Hypothalamus (tissue), 51 donors: Measurements from ENCODE around the gene TFAM.

Experiments used
- DNase-seq, 51 donors: peaks; one replicate each; lab custom pipeline; 2025; lab: John Stamatoyannopoulos, UW

TFAM gene

DNA sequence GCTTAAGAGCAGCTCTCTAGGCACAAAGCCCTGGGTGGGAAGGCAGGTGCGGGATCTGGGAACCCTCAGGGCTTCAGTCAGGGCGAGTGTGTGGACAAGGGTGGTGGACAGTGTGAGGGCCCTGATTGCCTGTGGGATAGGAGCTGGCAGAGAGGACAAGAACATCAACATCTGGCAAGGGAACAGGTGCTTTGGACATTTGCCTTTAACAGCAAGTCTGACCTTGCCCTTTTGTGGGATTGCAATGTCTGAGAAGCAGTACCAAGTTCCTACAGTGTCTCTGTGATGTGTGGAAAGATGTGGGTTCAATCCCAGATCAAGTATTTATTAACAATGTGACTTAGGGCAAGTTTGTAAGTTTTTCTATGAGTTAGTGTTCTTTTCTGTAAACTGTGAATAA, 46.7 kb downstream of the TFAM start:
- DNase-seq: no peak

DNA sequence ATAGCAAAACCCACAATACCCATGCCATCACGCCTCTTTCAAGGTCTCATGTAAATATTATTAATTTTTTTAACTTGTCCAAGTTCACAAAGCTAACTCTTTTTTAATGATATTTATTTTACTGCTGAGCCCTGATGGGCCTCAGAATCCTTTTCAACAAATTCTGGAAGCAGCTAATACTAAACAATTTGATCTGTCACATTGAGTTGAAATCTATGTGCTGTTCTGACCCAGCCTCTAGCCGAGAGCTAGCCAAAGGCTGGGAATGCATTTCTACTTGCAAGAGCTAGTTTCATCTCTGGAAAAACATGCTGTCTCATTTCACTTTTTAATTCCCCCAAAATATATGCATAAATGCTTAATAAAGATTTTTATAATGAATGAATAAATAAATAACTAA, 47.9 kb downstream of the TFAM start:
- DNase-seq: no peak

DNA sequence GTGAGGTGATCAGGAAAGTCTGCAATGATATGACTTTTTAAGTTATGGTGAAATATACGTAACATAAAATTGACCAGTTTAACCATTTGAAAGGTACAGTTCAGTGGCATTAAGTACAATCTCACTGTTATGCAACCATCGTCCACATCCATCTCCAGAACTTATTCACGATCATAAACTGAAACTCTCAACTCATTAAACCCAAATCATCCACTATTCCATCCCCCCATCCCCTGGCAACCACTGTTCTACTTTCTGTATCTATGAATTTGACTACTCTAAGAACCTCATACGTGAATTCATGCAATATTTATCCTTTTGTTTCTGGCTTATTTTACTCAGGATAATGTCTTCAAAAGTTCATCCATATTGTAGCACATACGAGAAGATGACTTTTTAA, 48.4 kb downstream of the TFAM start:
- DNase-seq: no peak

DNA sequence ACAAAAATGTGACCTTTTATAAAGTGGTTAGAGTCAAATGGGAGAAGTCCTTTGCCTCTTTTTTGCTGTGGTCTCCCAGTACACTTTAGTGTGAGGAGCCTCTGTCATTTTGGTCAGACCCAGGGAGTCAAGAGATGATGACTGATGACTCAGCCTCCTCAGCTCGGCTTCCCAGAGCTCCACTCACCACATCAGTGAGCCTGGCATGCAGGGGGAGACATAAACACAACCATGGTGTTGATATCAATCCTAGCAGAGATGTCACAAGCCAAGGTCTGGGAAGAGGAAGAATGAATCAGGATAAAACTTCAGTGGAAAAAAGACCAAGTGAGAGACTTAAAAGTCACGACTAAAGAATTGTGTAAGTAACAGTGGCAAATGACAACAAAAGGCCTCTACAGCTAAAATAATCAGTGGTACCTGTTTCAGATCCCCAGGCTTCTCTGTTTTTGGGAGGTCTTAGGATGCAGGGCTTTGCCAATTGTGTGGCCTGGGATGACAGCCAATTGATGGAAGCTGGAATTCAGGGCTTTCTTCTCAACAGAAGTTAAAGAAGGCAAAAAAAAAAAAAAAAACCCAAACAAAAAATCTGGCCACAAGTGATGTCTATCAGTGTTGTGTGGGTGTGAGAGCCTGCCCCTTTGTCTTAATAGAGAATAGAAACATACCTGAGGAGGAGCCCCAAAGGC, 50.2 kb downstream of the TFAM start:
- DNase-seq: no peak

DNA sequence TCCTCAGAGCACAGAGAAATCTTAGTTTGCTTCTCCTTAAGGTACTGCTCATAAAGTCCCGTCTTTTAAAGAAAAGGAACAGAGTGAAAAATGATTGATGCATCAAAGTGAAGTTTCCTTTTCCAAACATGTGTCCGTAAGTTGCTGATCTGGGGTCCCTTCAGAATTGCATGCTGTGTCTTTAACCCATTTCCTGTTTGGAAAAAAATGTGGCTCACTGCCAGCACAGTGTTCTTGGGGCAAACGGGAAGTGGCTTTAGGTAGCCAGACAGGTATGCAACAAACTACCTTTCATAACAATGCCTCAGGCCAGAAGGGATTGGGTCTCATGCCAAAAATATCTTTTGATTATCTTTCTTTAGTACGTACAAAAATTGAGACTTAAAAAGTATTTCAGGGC, 50.9 kb downstream of the TFAM start:
- DNase-seq: no peak

DNA sequence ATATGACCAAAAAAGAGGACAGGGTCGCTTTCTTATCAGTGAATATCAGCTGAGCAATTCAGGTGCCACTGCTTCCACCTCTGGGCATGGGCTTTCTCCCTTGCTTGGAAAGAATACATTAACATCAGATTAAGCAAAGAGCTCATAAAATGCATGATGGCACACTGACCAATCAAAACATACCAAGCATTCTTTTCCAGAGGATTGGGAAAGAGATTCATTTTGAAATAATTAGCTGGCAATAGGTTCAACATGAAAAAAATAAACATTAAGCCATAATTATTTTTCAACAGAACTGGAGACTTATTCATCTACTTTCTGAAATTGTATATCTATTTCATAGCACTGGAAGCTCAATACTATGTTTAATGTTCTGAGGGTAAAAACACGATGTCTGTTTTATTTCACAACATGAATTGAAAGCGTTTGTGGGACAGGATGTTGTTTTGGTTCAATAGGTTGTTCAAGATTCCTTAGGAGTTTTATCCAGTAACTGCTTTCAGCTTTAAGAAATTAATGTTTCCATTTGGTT, 53.2 kb downstream of the TFAM start:
- no peak for DNase-seq

DNA sequence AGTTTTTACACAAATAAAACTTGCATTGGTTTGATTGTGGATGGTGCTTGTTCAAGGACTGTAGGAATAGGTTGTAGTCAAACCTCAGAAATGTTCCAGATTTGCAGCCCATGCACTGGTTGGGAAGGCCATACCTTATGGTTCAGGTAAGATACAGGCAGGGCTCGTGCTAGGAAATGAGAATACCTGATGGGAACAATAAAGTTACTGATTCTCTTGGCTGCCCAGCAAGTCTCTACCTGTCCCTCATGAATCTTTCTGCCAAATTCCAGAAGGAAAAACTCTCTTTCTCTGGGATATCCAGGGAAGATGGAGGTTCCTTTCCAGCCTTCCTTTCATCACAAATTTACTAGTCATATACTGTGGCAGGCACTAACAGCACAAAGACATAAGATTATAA, 53.8 kb downstream of the TFAM start:
- DNase-seq: no peak

DNA sequence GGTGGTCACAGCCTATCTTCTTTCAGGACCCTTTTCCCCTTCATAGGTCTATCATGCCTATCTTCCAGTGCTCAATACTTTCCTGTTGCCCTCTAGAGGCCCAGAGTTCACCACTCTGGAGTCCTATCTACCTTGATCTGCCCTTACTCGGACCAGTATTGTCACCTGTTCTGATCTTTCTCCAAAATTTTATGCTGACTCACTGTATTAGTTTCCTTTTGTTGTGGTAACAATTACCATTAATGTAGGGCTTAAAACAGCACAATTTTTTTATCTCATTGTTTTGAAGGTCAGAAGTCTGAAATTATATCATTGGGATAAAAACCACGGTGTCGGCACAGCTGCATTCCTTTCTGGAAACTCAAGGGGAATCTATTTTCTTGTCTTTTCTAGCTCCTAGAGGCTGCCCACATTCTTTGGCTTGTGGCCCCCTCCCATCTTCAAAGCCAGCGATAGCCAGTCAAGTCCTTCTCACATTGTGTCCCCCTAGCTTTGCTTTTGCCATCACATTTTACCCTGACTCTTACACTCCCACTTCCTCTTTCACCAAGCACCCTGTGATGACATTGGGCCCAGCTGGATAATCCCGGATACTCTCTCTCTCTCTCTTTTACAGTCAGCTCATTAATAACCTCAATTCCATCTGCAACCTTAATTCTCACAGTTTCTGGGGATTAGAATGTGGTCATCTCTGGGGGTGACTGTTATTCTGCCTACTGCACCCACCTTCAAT, 54.6 kb downstream of the TFAM start:
- DNase-seq: no peak

DNA sequence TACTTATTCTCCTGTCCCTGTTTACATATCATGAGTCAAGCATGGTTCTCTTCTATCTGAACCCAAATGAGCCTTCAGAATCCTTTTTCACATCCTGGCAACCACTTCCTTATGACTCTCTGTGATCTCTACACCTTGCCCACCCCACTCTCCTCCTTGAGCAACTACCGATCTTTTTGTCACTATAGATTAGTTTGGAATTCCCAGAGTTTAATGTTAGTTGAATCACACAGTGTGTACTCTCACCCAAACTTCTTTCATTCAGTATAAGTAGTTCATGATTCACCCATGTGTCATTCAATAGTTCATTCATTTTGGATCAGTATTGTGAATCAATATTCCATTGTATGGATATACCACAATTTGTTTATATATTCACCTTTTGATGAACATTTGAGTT, 55.3 kb downstream of the TFAM start:
- no peak for DNase-seq

DNA sequence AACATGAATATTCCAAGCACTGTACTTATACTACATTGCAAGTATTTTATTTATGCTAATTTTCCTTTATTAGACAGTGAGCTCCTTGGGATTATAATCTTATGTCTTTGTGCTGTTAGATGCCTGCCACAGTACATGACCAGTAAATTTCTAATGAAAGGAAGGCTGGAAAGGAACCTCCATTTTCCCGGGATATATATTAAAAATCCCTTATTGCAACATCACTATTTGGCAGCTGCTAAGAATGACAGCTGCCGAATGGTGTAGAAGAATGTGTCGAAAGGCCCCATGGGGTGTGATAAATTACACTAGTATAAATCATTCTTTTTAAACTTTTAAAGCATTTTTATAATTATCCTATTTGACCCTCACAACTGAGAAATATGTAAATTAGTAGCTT, 59.1 kb downstream of the TFAM start:
- no peak for DNase-seq

DNA sequence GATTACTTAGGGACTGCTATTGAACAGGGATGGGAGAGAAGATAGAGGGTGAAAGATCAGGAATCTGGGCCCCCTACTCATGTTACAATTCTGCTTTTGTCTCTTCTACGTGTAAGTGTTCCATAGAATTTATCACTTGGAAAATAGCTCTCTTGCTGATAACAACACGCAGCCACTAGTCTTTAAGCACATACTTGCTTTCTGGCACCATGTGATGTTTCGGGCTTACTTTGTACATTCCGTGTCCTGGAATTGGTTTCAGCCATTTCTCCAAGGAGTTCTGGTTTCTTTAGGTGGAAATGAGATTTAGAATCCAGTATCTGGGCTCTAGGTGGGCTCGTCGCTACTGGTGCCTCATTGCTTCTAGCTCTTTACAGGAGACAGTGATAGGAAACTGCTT, 59.7 kb downstream of the TFAM start:
- no peak for DNase-seq

DNA sequence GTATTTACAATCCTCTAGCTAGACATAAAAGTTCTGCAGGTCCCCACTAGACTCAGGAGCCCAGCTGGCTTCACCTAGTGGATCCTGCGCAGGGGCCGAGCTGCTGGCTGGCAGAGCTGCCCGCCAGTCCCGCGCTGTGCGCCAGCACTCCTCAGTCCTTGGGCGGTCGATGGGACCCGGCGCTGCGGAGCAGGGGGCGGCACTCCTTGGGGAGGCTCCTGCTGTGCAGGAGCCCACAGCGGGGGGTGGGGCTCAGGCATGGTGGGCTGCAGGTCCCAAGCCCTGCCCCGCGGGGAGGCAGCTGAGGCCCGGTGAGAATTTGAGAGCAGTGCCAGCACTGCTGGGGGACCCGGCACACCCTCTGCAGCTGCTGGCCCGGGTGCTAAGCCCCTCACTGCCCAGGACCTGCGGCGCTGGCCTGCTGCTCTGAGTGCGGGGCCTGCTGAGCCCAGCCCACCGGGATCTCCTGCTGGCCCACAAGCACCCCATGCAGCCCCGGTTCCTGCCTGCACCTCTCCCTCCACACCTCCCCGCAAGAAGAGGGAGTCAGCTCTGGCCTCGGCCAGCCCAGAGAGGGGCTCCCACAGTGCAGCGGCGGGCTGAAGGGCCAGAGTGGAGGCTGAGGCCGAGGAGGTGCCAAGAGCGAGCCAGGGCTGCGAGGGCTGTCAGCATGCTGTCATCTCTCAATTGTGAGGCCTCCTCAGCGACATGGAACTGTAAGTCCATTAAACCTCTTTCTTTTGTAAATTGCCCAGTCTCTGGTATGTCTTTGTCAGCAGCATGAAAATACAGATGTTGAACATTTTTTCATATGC, 63.1 kb downstream of the TFAM start:
- no peak for DNase-seq
